ENCODE measurements around the gene CACFD1. TPM values are rescaled to one million over a fixed set of nuclear protein-coding genes. Genes with fewer than 3 reads are reported as not detected.

The CACFD1 gene
- total RNA-seq, 1 experiment from 2014 or later, result 6.9 TPM

DNA sequence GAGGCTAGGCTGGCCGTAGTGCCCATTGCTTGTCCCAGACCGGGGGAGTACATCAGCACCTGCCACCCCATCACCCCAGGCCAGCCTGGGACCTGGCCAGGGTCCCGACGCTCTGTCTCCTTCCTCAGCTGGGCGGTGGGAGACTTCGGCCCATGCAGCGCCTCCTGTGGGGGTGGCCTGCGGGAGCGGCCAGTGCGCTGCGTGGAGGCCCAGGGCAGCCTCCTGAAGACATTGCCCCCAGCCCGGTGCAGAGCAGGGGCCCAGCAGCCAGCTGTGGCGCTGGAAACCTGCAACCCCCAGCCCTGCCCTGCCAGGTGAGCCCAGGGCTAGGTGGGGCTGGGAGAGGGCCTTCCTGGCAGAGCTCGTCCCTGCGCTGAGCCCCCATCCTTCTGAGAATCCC is 16.5 kb upstream of the CACFD1 start:
- H3K27me3 ChIP-seq (ENCODE audit: insufficient read depth, low read length), result no peaks in the 10 kb centered on the region
- CTCF ChIA-PET, result no interaction called here
- no peak overlapping the region for H3K4me3 ChIP-seq (replicated peaks in 1 of 2; ENCODE audit: low read depth in 1 of 2, low read length in 2 of 2)
- no peaks in the 10 kb centered on the region for H4K20me1 ChIP-seq (ENCODE audit: insufficient read depth)
- DNase-seq (ENCODE audit: low read depth, low spot score), result no peak
- no peak overlapping the region for H3K4me2 ChIP-seq (ENCODE audit: low read length)
- intact Hi-C loops (cut with micrococcal nuclease), result no loop called here
- no peaks in the 10 kb centered on the region for H3K9me2 ChIP-seq (ENCODE audit: insufficient read depth)
- no peaks in the 10 kb centered on the region for H3K4me1 ChIP-seq (ENCODE audit: control insufficient read depth in 1 of 2, insufficient read depth in 2 of 2, low read length in 2 of 2)
- TF ChIP-seq ZFX (IDR thresholded peaks at IDR 0.05) (no peak), POLR2AphosphoS5 (IDR thresholded peaks at IDR 0.05; ENCODE audit: low read depth, low read length) (no peak), EZH2 (IDR thresholded peaks at IDR 0.05) (no peak), FOSL1 (IDR thresholded peaks at IDR 0.05; ENCODE audit: low read depth) (no peak), POLR2A (IDR thresholded peaks at IDR 0.05; ENCODE audit: borderline replicate concordance, extremely low read depth, insufficient read depth, insufficient read length) (no peak), SP1 (IDR thresholded peaks at IDR 0.05; ENCODE audit: low read depth) (no peak), ELF1 (IDR thresholded peaks at IDR 0.05; ENCODE audit: borderline replicate concordance, low read depth) (no peak), ZNF274 (IDR thresholded peaks at IDR 0.05; ENCODE audit: low read depth, low read length) (no peak), TCF7L2 (IDR thresholded peaks at IDR 0.05; ENCODE audit: borderline replicate concordance, extremely low read depth, insufficient read depth, insufficient read length) (no peak), RAD21 (IDR thresholded peaks at IDR 0.05; ENCODE audit: low read depth) (no peak)
- TF ChIP-seq, protein P1, sequence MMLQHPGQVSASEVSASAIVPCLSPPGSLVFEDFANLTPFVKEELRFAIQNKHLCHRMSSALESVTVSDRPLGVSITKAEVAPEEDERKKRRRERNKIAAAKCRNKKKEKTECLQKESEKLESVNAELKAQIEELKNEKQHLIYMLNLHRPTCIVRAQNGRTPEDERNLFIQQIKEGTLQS (IDR thresholded peaks at IDR 0.05), result no peak
- TF ChIP-seq, protein P2, sequence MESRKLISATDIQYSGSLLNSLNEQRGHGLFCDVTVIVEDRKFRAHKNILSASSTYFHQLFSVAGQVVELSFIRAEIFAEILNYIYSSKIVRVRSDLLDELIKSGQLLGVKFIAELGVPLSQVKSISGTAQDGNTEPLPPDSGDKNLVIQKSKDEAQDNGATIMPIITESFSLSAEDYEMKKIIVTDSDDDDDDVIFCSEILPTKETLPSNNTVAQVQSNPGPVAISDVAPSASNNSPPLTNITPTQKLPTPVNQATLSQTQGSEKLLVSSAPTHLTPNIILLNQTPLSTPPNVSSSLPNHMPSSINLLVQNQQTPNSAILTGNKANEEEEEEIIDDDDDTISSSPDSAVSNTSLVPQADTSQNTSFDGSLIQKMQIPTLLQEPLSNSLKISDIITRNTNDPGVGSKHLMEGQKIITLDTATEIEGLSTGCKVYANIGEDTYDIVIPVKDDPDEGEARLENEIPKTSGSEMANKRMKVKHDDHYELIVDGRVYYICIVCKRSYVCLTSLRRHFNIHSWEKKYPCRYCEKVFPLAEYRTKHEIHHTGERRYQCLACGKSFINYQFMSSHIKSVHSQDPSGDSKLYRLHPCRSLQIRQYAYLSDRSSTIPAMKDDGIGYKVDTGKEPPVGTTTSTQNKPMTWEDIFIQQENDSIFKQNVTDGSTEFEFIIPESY (IDR thresholded peaks at IDR 0.05; ENCODE audit: extremely low read depth, insufficient replicate concordance, low read length), result no peak
- TF ChIP-seq, protein P3, sequence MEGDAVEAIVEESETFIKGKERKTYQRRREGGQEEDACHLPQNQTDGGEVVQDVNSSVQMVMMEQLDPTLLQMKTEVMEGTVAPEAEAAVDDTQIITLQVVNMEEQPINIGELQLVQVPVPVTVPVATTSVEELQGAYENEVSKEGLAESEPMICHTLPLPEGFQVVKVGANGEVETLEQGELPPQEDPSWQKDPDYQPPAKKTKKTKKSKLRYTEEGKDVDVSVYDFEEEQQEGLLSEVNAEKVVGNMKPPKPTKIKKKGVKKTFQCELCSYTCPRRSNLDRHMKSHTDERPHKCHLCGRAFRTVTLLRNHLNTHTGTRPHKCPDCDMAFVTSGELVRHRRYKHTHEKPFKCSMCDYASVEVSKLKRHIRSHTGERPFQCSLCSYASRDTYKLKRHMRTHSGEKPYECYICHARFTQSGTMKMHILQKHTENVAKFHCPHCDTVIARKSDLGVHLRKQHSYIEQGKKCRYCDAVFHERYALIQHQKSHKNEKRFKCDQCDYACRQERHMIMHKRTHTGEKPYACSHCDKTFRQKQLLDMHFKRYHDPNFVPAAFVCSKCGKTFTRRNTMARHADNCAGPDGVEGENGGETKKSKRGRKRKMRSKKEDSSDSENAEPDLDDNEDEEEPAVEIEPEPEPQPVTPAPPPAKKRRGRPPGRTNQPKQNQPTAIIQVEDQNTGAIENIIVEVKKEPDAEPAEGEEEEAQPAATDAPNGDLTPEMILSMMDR (IDR thresholded peaks at IDR 0.05 in 2 of 3, conservative IDR thresholded peaks at IDR 0.05 in 1 of 3; ENCODE audit: borderline replicate concordance in 1 of 3, insufficient read depth in 1 of 3, low read depth in 2 of 3, low read length in 2 of 3), result no peak
- H3K27ac ChIP-seq (ENCODE audit: low read depth, low read length), result no peak overlapping the region
- ATAC-seq, result no peak
- no peak overlapping the region for H2AFZ ChIP-seq (ENCODE audit: low read depth, low read length, poor library complexity, severe bottlenecking)
- H3K9me3 ChIP-seq (ENCODE audit: control insufficient read depth in 1 of 2, insufficient read depth in 1 of 2, low read depth in 1 of 2, low read length in 2 of 2), result no peaks in the 10 kb centered on the region
- no TSS peak for BruUV-seq (replicated peaks)
- POLR2A ChIA-PET, result no interaction called here
- RAD21 ChIA-PET (ENCODE audit: low non-redundant PET in 1 of 2, low total read pairs in 2 of 2, uncharacterized antibody in 2 of 2, unreplicated experiment in 2 of 2), result no interaction called here
- no peak overlapping the region for H3K9ac ChIP-seq (ENCODE audit: low read length)
- H3K79me2 ChIP-seq (ENCODE audit: insufficient read depth, low read length), result no peaks in the 10 kb centered on the region
- no peaks in the 10 kb centered on the region for H3K36me3 ChIP-seq (ENCODE audit: control insufficient read depth in 1 of 2, insufficient read depth in 2 of 2, low read length in 2 of 2)
